Endothelial cell of umbilical vein (primary cell): ENCODE measurements around the gene LYZL6. TPM values are rescaled to one million over a fixed set of nuclear protein-coding genes. Genes with fewer than 3 reads are reported as not detected.

Experiments used
- BruUV-seq: library from RNA; stranded (reverse); fragments of 400-500 nt; replicated peaks from 2 replicates; lab custom pipeline; 2021; lab: Mats Ljungman, UMichigan
- CTCF ChIA-PET: fragments of 300-600, 350-600 bp; sonication (Branson Sonifier 250); formaldehyde crosslinking; loops from one replicate; lab custom pipeline; 2021; ENCODE audit warnings: antibody characterized with exemption, inconsistent platforms; lab: Charles Lee
- POLR2A ChIA-PET: fragments of 300-600, 350-600 bp; sonication (Branson Sonifier 250); formaldehyde crosslinking; loops from one replicate; lab custom pipeline; 2021; ENCODE audit warnings: antibody characterized with exemption, inconsistent platforms; lab: Charles Lee
- DNase-seq: peaks from one replicate; pipeline ENCODE4 v3.0.0-alpha.2; 2011; ENCODE audit warnings: low read depth, low spot score
- FAIRE-seq: peaks from 2 replicates; lab custom pipeline; 2011; peaks lifted over from hg19 to GRCh38; lab: Jason Lieb, UNC
- H2AFZ ChIP-seq: 2 replicates; pipeline ENCODE4 v1.6.0; 2012; ENCODE audit warnings: low read depth, low read length, control low read depth, inconsistent platforms
- H3K27ac ChIP-seq: 2 replicates; pipeline ENCODE4 v1.5.1; 2011; ENCODE audit warnings: low read depth, mild to moderate bottlenecking, control low read depth, low read length, moderate library complexity; ENCODE audit not compliant: insufficient read depth
- H3K27me3 ChIP-seq, 2 experiments: 2 replicates each; pipeline versions ENCODE4 v1.6.0 to v1.6.1; 2011; ENCODE audit warnings: low read length in 2 of 2, mixed read lengths in 1 of 2; ENCODE audit not compliant: control insufficient read depth in 2 of 2, insufficient read depth in 2 of 2
- H3K36me3 ChIP-seq, 2 experiments: 2 replicates in 1 of 2; 3 replicates in 1 of 2; pipeline ENCODE4 v1.5.1; 2011; ENCODE audit warnings: low read length in 2 of 2, mild to moderate bottlenecking in 1 of 2, moderate library complexity in 1 of 2; ENCODE audit not compliant: control insufficient read depth in 2 of 2, insufficient read depth in 2 of 2; ENCODE audit errors: extremely low read depth in 1 of 2
- H3K4me1 ChIP-seq: 3 replicates; pipeline ENCODE4 v1.5.1; 2011; ENCODE audit warnings: mild to moderate bottlenecking, low read length; ENCODE audit not compliant: control insufficient read depth, insufficient read depth; ENCODE audit errors: extremely low read depth
- H3K4me2 ChIP-seq: 2 replicates; pipeline ENCODE4 v1.6.1; 2011; ENCODE audit warnings: low read length, control low read depth, mixed read lengths; ENCODE audit not compliant: insufficient read depth
- H3K4me3 ChIP-seq, 3 experiments: fragments of 200-600 bp in 1 of 3; sonication (generic), shearing (Covaris generic) in 1 of 3; replicated peaks in 1 of 3; 2 replicates each; pipeline ENCODE4 v1.5.1; 2011 to 2016; ENCODE audit warnings: control low read depth in 3 of 3, low read length in 3 of 3, mild to moderate bottlenecking in 2 of 3, inconsistent platforms in 1 of 3, low read depth in 1 of 3, moderate library complexity in 1 of 3; ENCODE audit not compliant: insufficient read depth in 1 of 3
- H3K79me2 ChIP-seq: 2 replicates; pipeline ENCODE4 v1.6.0; 2012; ENCODE audit warnings: low read length, inconsistent platforms; ENCODE audit not compliant: control insufficient read depth, insufficient read depth
- H3K9ac ChIP-seq: replicated peaks from 2 replicates; pipeline ENCODE3; 2011; ENCODE audit warnings: low read length, control low read depth; ENCODE audit not compliant: insufficient read depth; ENCODE audit errors: extremely low read depth
- H3K9me1 ChIP-seq: replicated peaks from 3 replicates; pipeline ENCODE4 v1.6.0; 2011; ENCODE audit warnings: mild to moderate bottlenecking, low read length; ENCODE audit not compliant: control insufficient read depth, insufficient read depth; ENCODE audit errors: extremely low read depth
- H3K9me3 ChIP-seq: replicated peaks from 2 replicates; pipeline ENCODE4 v1.5.1; 2012; ENCODE audit warnings: low read length, inconsistent platforms; ENCODE audit not compliant: control insufficient read depth, insufficient read depth
- H4K20me1 ChIP-seq: replicated peaks from 2 replicates; pipeline ENCODE3; 2011; ENCODE audit warnings: mild to moderate bottlenecking, low read length; ENCODE audit not compliant: control insufficient read depth, insufficient read depth; ENCODE audit errors: extremely low read depth
- FOS ChIP-seq: IDR thresholded peaks from 2 replicates; pipeline ENCODE4 v1.6.1; 2011; ENCODE audit warnings: mild to moderate bottlenecking, low read length, moderate library complexity, borderline replicate concordance; ENCODE audit not compliant: insufficient read depth
- GATA2 ChIP-seq: IDR thresholded peaks from 2 replicates; pipeline ENCODE4 v1.7.0; 2011; ENCODE audit warnings: low read depth, mild to moderate bottlenecking, moderate library complexity, mixed read lengths, low read length; ENCODE audit not compliant: insufficient read length, insufficient read depth
- JUN ChIP-seq: IDR thresholded peaks from 2 replicates; pipeline ENCODE4 v1.6.1; 2011; ENCODE audit warnings: borderline replicate concordance, low read depth; ENCODE audit not compliant: insufficient read length, insufficient read depth
- MYC ChIP-seq: IDR thresholded peaks from one replicate; pipeline ENCODE4 v1.6.1; 2011; ENCODE audit warnings: mild to moderate bottlenecking, low read depth, low read length
- POLR2A ChIP-seq: IDR thresholded peaks from 2 replicates; pipeline ENCODE4 v1.6.1; 2012; ENCODE audit warnings: low read depth, mild to moderate bottlenecking, control low read depth, low read length
- dilution Hi-C: fragments of 300-500 bp; cut with MboI; formaldehyde crosslinking; loops from one replicate; pipeline ENCODE4 v1.15.0; 2019; ENCODE audit warnings: low sequenced_read_pairs; ENCODE audit not compliant: extremely low pct_ligation_motif_present
- intact Hi-C: fragments of 100-400 bp; cut with micrococcal nuclease; formaldehyde crosslinking; loops from one replicate; pipeline ENCODE4 v1.10.0; 2022
- polyA plus RNA-seq, 4 experiments: library from polyadenylated mRNA; depleted of rRNA in 3 of 4; stranded (reverse) in 3 of 4; unstranded in 1 of 4; fragments of >200 nt; gene quantifications; 2 replicates each; pipeline versions ENCODE4 v1.2.1 to v1.2.3, GENCODE V29; 2011 to 2012; ENCODE audit warnings: missing spikeins in 1 of 4
- total RNA-seq: library from RNA; stranded (reverse); gene quantifications from 2 replicates; pipeline ENCODE4 v1.2.3, GENCODE V29; 2021
- TF ChIP-seq, protein P1 (sequence below): IDR thresholded peaks from 2 replicates; pipeline ENCODE4 v1.6.1; 2011; ENCODE audit not compliant: insufficient read depth, insufficient read length
- TF ChIP-seq, protein P2 (sequence below), 2 donors: IDR thresholded peaks; 1 replicate in 1 of 2; 2 replicates in 1 of 2; pipeline ENCODE4 v1.5.1; 2011; ENCODE audit warnings: low read length in 2 of 2, mild to moderate bottlenecking in 2 of 2, moderate library complexity in 2 of 2, control low read depth in 1 of 2, inconsistent platforms in 1 of 2, low read depth in 1 of 2; ENCODE audit not compliant: insufficient read depth in 1 of 2; ENCODE audit errors: extremely low read depth in 1 of 2

The LYZL6 gene
- total and polyA plus RNA-seq, 2 donors (not counting 3 experiments of a cell fraction or from before 2014, with no cell fraction given) = not detected

DNA sequence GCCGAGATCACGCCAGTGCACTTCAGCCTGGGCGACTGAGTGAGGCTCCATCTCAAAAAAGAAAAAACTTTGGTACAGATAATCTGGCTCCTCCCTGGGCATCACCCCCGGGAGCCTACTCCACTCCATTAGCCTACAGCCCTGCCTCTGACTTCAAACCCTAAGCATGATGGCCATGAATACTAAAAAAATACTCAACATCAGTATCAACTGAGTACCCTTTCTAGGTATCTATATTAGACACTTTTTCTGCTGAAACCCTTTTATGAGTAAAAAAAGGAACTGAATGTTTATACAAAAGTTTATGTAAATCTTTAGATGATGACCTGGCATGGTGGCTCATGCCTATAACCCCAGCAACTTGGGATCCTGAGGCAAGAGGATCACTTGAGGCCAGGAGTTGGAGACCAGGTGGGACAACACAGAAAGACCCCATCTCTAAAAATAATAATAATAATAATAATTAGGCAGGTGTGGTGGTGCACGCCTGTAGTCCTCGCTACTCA lies 19.9 kb downstream of the LYZL6 start:
- Histone ChIP-seq H3K27ac (no peak overlapping the region), H3K9ac (no peak overlapping the region), H3K9me1 (no peaks in the 10 kb centered on the region), H3K4me2 (no peak overlapping the region), H3K27me3 (peaks cover 0 to 2% of the 10 kb centered on the region in 2 experiments), H2AFZ (no peak overlapping the region), H3K36me3 (no peaks in the 10 kb centered on the region), H3K9me3 (no peaks in the 10 kb centered on the region), H3K4me3 (no peak overlapping the region), H3K79me2 (no peaks in the 10 kb centered on the region), H3K4me1 (no peaks in the 10 kb centered on the region), H4K20me1 (no peaks in the 10 kb centered on the region)
- dilution Hi-C loops = no loop called here
- CTCF ChIA-PET = interaction anchor here (1.1 to 1.4 kb wide), 3 partner anchors 8 to 46 kb away, joined by 3 to 4 read pairs (median 3); no protein-coding TSS in a partner anchor
- POLR2A ChIA-PET = no interaction called here
- intact Hi-C loops = no loop called here
- DNase-seq (no peak), FAIRE-seq (no peak)
- TF ChIP-seq, protein P1, sequence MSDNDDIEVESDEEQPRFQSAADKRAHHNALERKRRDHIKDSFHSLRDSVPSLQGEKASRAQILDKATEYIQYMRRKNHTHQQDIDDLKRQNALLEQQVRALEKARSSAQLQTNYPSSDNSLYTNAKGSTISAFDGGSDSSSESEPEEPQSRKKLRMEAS = no peak
- TF ChIP-seq, protein P2, sequence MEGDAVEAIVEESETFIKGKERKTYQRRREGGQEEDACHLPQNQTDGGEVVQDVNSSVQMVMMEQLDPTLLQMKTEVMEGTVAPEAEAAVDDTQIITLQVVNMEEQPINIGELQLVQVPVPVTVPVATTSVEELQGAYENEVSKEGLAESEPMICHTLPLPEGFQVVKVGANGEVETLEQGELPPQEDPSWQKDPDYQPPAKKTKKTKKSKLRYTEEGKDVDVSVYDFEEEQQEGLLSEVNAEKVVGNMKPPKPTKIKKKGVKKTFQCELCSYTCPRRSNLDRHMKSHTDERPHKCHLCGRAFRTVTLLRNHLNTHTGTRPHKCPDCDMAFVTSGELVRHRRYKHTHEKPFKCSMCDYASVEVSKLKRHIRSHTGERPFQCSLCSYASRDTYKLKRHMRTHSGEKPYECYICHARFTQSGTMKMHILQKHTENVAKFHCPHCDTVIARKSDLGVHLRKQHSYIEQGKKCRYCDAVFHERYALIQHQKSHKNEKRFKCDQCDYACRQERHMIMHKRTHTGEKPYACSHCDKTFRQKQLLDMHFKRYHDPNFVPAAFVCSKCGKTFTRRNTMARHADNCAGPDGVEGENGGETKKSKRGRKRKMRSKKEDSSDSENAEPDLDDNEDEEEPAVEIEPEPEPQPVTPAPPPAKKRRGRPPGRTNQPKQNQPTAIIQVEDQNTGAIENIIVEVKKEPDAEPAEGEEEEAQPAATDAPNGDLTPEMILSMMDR (IDR thresholded peaks at IDR 0.05; ENCODE audit: extremely low read depth in 1 of 2, insufficient read depth in 1 of 2, low read depth in 1 of 2, low read length in 2 of 2) = no peak
- no peak for TF ChIP-seq GATA2
- no peak for TF ChIP-seq MYC
- TF ChIP-seq JUN = no peak
- TF ChIP-seq FOS = no peak
- TF ChIP-seq POLR2A = no peak
- no TSS peak for BruUV-seq
